Midbrain (tissue), 1 donor: ENCODE measurements around the gene ANKRD63.

Source experiments
- DNase-seq: peaks from one replicate; lab custom pipeline; 2025; lab: John Stamatoyannopoulos, UW

ANKRD63 gene

GRCh38 chr15:40243126-40243810, 39.6 kb downstream of the ANKRD63 start:
- no peak for DNase-seq

- DNase-seq, result no peak
These were observed 40.3 kb downstream of the ANKRD63 start for GRCh38 chr15:40242601-40243000.

- no peak for DNase-seq
These were observed 40.7 kb downstream of the ANKRD63 start for GRCh38 chr15:40242213-40242599.

- no peak for DNase-seq
These were observed 41.3 kb downstream of the ANKRD63 start for GRCh38 chr15:40241269-40242212.

- DNase-seq, result no peak
These were observed 42.1 kb downstream of the ANKRD63 start for GRCh38 chr15:40240619-40241221.

GRCh38 chr15:40239693-40240618, 42.9 kb downstream of the ANKRD63 start:
- DNase-seq, result no peak

- no peak for DNase-seq
These were observed 43.5 kb downstream of the ANKRD63 start for GRCh38 chr15:40239404-40239692.

GRCh38 chr15:40238532-40239403, 44.1 kb downstream of the ANKRD63 start, which contains the start of gene PAK6:
Gene PAK6, plus strand, starts transcription at chr15:40239063. Its CDS starts 25,723 bp downstream, at chr15:40264786.
- peak; percentile 14 for DNase-seq

GRCh38 chr15:40235201-40235885, 47.5 kb downstream of the ANKRD63 start:
- peak; percentile 13 for DNase-seq

GRCh38 chr15:40234783-40235182, 48.1 kb downstream of the ANKRD63 start:
- DNase-seq, result peak; percentile 7

GRCh38 chr15:40233727-40234577, 48.9 kb downstream of the ANKRD63 start:
- DNase-seq, result no peak

GRCh38 chr15:40232625-40233070, 50.2 kb downstream of the ANKRD63 start:
- DNase-seq, result no peak
